Activated B cell treated with CpG ODN at 0.5 μM for 24 hours (primary cell): Measurements from ENCODE around the gene FADS1. TPM values are rescaled to one million over a fixed set of nuclear protein-coding genes. Genes with fewer than 3 reads are reported as not detected.

ENCODE experiments used
- ATAC-seq: fragments of 200-7000 bp; cut with Tn5 transposase; one replicate; pipeline ENCODE4 v1.10.0; 2021; ENCODE audit warnings: low read depth, mild to moderate bottlenecking, moderate library complexity
- CTCF ChIA-PET: fragments of 350-600 bp; sonication (Branson Sonifier 250); formaldehyde crosslinking; loops from one replicate; lab custom pipeline; 2021; ENCODE audit warnings: antibody characterized with exemption; lab: Charles Lee
- POLR2A ChIA-PET: fragments of 350-600 bp; sonication (Branson Sonifier 250); formaldehyde crosslinking; loops from one replicate; lab custom pipeline; 2021; ENCODE audit warnings: antibody characterized with exemption; lab: Charles Lee
- DNase-seq: peaks from one replicate; pipeline ENCODE4 v3.0.0; 2022
- H3K27ac Mint-ChIP-seq: one replicate; pipeline ENCODE4 v1.8.0; 2020; ENCODE audit warnings: mixed read lengths
- H3K27me3 Mint-ChIP-seq: one replicate; pipeline ENCODE4 v1.8.0; 2021; ENCODE audit warnings: mixed read lengths
- H3K36me3 Mint-ChIP-seq: one replicate; pipeline ENCODE4 v1.8.0; 2021; ENCODE audit warnings: low read depth, mixed read lengths
- H3K4me1 Mint-ChIP-seq: one replicate; pipeline ENCODE4 v1.8.0; 2021; ENCODE audit warnings: mixed read lengths
- H3K4me3 Mint-ChIP-seq: one replicate; pipeline ENCODE4 v1.8.0; 2020; ENCODE audit warnings: mild to moderate bottlenecking, mixed read lengths
- H3K9me3 Mint-ChIP-seq: one replicate; pipeline ENCODE4 v1.8.0; 2020; ENCODE audit warnings: mixed read lengths
- intact Hi-C: fragments of 100-400 bp; cut with micrococcal nuclease; formaldehyde crosslinking; loops from one replicate; pipeline ENCODE4 v1.15.1; 2024
- total RNA-seq: library from RNA; stranded (reverse); gene quantifications from 2 replicates; pipeline ENCODE4 v1.2.3, GENCODE V29; 2022
- TF ChIP-seq, protein P1 (sequence below): fragments of 200-600 bp; IDR thresholded peaks from one replicate; pipeline ENCODE4 v1.8.0; 2022; ENCODE audit warnings: antibody characterized with exemption, mild to moderate bottlenecking

The FADS1 gene
- total RNA-seq, 1 donor from 2014 or later: 23.3 TPM

DNA sequence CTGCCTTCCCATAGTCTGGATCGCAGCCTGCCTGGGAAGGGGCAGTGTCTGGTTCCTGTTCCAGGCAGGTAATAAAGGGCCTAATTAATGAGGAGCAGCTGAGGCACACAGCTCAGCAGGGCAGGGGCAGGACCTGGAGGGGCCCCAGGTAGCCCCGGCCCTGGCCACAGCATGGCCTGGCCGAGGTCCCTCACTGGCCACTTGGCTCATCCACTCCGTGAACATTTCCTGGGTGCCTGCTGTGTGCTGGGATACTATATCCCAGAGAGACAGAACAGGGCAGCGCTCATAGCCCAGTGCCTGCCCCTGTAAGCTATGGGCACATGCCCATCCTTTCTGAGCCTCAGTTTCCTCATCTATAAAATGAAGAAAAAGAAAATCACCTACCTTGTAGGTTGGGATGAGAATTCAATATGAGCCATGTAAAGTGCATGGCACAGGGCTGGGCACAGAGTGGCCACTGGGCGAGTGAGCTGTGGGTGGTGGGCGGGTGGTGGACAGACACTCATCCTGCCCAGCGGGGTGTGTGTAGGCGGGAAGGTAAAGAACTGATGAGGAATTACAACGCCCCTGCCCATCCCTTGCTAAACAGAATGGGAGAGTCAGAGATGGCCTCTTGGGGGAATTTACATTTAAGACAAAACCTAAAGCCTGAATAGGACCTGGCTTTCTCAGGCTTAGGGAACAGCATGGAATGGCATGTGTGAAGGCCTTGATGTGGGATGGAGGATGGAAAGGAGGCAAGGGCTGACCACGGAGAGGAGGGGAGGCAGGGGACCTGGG is 55.2 kb downstream of the FADS1 start:
- Mint-ChIP-seq H3K4me3 (no peak overlapping the region), H3K27ac (no peak overlapping the region), H3K27me3 (peaks cover 7% of the 10 kb centered on the region), H3K9me3 (no peaks in the 10 kb centered on the region), H3K4me1 (peaks cover 5% of the 10 kb centered on the region), H3K36me3 (no peaks in the 10 kb centered on the region)
- DNase-seq: no peak
- TF ChIP-seq, protein P1, sequence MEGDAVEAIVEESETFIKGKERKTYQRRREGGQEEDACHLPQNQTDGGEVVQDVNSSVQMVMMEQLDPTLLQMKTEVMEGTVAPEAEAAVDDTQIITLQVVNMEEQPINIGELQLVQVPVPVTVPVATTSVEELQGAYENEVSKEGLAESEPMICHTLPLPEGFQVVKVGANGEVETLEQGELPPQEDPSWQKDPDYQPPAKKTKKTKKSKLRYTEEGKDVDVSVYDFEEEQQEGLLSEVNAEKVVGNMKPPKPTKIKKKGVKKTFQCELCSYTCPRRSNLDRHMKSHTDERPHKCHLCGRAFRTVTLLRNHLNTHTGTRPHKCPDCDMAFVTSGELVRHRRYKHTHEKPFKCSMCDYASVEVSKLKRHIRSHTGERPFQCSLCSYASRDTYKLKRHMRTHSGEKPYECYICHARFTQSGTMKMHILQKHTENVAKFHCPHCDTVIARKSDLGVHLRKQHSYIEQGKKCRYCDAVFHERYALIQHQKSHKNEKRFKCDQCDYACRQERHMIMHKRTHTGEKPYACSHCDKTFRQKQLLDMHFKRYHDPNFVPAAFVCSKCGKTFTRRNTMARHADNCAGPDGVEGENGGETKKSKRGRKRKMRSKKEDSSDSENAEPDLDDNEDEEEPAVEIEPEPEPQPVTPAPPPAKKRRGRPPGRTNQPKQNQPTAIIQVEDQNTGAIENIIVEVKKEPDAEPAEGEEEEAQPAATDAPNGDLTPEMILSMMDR: no peak
- intact Hi-C loops: no loop called here
- CTCF ChIA-PET: no interaction called here
- POLR2A ChIA-PET: no interaction called here
- ATAC-seq: no peak

DNA sequence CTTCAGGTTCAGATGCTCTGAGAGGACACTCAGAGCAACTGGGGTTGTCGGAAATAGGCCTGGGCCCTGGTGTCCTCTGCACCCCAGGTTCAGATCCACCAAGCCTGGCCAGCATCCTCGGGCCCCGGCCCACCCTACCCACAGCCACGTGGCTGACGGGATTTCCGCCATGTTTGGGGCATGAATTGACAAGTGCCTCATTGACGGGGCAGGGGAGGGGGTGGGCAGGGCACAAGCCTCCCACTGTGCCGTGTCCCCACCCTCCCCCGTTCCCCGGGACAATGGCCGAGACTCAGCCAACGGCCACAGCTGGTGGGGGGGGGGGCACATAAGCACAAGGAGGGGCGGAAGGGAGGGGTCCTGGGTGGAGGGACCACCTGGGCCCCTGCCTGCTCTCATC is 55.9 kb downstream of the FADS1 start:
- no peak overlapping the region for H3K27ac Mint-ChIP-seq
- peaks cover 12% of the 10 kb centered on the region for H3K4me1 Mint-ChIP-seq
- intact Hi-C loops: no loop called here
- no peak overlapping the region for H3K4me3 Mint-ChIP-seq
- ChIA-PET CTCF (no interaction called here), POLR2A (no interaction called here)
- ATAC-seq (no peak), DNase-seq (no peak)
- no peaks in the 10 kb centered on the region for H3K9me3 Mint-ChIP-seq
- TF ChIP-seq, protein P1: no peak
- H3K36me3 Mint-ChIP-seq: no peaks in the 10 kb centered on the region
- H3K27me3 Mint-ChIP-seq: peaks cover 7% of the 10 kb centered on the region

DNA sequence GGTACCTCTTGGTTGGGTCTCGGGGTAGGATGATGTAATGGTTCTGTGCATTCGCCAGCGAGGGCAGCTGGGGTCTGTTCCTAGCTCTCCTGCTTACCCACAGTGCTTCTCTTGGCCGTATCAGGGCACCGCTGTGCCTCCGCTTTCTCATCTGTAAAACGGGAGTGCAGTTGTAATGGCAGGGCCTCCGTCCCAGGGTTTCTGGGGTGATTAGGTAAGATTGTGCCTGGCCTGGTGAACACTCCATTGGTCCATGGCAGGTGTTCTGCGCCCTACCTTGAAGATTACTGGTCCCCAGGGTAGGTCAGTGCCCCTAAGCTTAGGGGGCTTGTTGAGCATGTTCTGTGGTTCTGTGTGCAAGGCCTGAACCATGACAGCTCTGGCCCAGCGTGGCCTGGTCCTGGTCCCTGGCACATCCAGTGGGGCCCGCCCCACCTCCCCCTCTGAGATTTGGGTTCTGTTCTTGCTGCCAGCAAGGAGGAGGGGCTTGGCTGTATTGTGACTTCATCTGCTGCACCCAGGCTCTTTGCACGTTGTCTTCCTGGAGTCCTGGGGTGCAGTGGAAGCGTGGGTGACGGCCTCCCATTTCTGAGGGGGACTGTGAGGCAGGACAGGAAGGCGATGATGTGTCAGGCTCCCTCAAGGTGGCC is 59.5 kb downstream of the FADS1 start:
- CTCF ChIA-PET: no interaction called here
- H3K27me3 Mint-ChIP-seq: peaks cover 19% of the 10 kb centered on the region
- intact Hi-C loops: no loop called here
- no peaks in the 10 kb centered on the region for H3K36me3 Mint-ChIP-seq
- no peaks in the 10 kb centered on the region for H3K9me3 Mint-ChIP-seq
- no peak overlapping the region for H3K27ac Mint-ChIP-seq
- TF ChIP-seq, protein P1: no peak
- DNase-seq (no peak), ATAC-seq (no peak)
- H3K4me3 Mint-ChIP-seq: no peak overlapping the region
- POLR2A ChIA-PET: interaction anchor here (1.6 kb wide), 1 partner anchor 35 kb away, joined by 4 read pairs; the partner anchor contains the start of genes FEN1 and TMEM258
- peaks cover 17% of the 10 kb centered on the region for H3K4me1 Mint-ChIP-seq

DNA sequence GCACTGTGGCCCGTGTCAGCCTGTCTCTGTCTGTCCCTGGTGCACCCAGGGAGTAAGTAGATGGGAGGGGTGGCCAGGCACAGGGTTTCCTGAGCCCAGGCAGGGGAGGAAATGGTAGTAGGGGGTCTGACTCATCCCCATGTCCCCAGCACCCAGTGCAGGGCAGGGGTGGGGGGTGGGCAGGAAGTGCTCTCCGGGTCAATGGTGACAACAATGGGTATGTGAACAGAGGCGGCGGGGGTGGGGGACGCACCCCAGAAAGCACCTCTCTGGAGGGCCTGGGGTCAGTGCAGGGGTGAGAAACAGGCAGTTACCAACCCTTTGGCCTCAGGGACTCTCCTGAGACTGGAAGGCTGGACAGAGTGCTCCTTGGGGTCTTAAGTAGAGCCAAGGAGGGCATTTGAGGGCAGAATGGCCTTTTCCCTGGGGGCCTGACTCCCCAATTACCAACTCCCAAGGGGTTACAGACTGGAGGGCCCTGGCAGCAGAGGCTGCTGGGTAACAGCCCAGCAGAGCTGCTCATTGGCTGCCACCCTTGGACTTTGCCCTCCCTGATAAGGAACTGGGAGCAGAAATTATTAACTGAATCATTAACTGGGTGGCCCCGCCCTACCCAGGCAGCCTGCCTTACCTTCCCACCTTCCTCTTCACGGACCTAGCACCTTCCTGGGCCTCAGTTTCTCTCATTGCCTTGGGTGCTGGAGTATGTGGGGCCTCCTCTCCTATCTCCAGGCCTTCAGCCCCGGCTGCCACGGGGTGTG is 60.2 kb downstream of the FADS1 start:
- Mint-ChIP-seq H3K4me1 (peaks cover 21% of the 10 kb centered on the region), H3K9me3 (no peaks in the 10 kb centered on the region), H3K36me3 (no peaks in the 10 kb centered on the region), H3K27ac (no peak overlapping the region), H3K27me3 (peaks cover 20% of the 10 kb centered on the region), H3K4me3 (peak overlapping the region; percentile 38)
- TF ChIP-seq, protein P1: no peak
- no peak for DNase-seq
- POLR2A ChIA-PET: interaction anchor here (0.5 to 1.6 kb wide), 2 partner anchors 35 to 572 kb away, joined by 3 to 4 read pairs; partner anchors contain the start of genes FEN1 and TMEM258
- CTCF ChIA-PET: no interaction called here
- intact Hi-C loops: no loop called here
- peak; percentile 68 for ATAC-seq

DNA sequence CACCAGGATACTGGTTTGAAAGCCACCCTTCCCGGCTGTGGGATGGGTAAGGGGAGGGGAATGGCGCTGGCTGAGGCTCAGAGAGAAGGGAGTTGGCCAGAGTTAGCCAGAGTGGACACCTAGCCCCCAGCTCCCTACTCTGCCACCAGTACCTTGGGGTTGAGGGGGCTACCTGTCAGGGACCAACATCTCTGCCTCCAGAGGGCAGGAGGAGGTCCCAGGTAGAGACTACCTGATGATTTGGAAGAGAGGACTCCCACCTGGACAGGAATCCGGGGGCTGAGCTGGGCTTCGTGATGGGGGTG is 60.7 kb downstream of the FADS1 start:
- intact Hi-C loops: no loop called here
- Mint-ChIP-seq H3K36me3 (no peaks in the 10 kb centered on the region), H3K4me3 (no peak overlapping the region), H3K27ac (no peak overlapping the region), H3K9me3 (no peaks in the 10 kb centered on the region), H3K4me1 (peaks cover 21% of the 10 kb centered on the region), H3K27me3 (peaks cover 23% of the 10 kb centered on the region)
- ChIA-PET POLR2A (interaction anchor here (0.5 kb wide), 1 partner anchor 573 kb away, joined by 3 read pairs; no protein-coding TSS in a partner anchor), CTCF (no interaction called here)
- ATAC-seq: no peak
- TF ChIP-seq, protein P1: no peak
- DNase-seq: no peak
